ENCODE measurements around the gene PRKAR1B.

DNA sequence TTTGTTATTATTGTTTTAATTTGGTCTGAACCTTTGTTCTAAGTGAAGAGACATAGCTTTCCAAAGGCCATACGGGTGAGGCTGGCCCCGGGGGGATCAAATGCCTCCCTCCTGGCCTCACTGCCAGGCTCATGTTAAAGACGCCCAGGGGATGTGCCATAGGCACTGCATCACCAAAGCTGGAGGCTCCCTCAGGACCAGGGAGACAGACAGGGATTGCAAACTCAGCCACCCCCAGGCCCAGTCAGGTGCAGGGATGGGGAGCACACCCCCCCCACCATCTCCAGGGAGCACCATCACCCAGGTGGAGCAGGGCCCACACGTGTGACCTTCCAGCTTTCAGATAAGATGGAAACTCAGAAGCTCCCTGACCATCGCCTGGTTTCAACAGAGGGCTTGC is 96.5 kb downstream of the PRKAR1B start:
- TF ChIP-seq, protein P1, sequence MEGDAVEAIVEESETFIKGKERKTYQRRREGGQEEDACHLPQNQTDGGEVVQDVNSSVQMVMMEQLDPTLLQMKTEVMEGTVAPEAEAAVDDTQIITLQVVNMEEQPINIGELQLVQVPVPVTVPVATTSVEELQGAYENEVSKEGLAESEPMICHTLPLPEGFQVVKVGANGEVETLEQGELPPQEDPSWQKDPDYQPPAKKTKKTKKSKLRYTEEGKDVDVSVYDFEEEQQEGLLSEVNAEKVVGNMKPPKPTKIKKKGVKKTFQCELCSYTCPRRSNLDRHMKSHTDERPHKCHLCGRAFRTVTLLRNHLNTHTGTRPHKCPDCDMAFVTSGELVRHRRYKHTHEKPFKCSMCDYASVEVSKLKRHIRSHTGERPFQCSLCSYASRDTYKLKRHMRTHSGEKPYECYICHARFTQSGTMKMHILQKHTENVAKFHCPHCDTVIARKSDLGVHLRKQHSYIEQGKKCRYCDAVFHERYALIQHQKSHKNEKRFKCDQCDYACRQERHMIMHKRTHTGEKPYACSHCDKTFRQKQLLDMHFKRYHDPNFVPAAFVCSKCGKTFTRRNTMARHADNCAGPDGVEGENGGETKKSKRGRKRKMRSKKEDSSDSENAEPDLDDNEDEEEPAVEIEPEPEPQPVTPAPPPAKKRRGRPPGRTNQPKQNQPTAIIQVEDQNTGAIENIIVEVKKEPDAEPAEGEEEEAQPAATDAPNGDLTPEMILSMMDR (conservative IDR thresholded peaks at IDR 0.05; ENCODE audit: low read length), result no peak
- no peak for TF ChIP-seq EZH2phosphoT487 (IDR thresholded peaks at IDR 0.05; ENCODE audit: borderline replicate concordance, low read depth, low read length)
